Nephron (organoid): ENCODE results near the gene AFF2.
A peak's percentile ranks its signal among the peaks of the same experiment; 100 is the strongest.

Experiments
- H3K27ac Mint-ChIP-seq, 3 experiments: 2 replicates each; pipeline ENCODE4 v1.8.0; 2020; ENCODE audit warnings: mixed read lengths in 3 of 3, mild to moderate bottlenecking in 2 of 3, moderate library complexity in 1 of 3
- H3K27me3 Mint-ChIP-seq: 2 replicates; pipeline ENCODE4 v1.8.0; 2021; ENCODE audit warnings: low read depth, mild to moderate bottlenecking, moderate library complexity, mixed read lengths
- H3K36me3 Mint-ChIP-seq: 2 replicates; pipeline ENCODE4 v1.8.0; 2020; ENCODE audit warnings: low read depth, mixed read lengths
- H3K4me1 Mint-ChIP-seq: 2 replicates; pipeline ENCODE4 v1.8.0; 2020; ENCODE audit warnings: mixed read lengths
- H3K4me3 Mint-ChIP-seq, 3 experiments: 2 replicates each; pipeline ENCODE4 v1.8.0; 2020; ENCODE audit warnings: mild to moderate bottlenecking in 3 of 3, mixed read lengths in 3 of 3, moderate library complexity in 2 of 3
- H3K9me3 Mint-ChIP-seq: 2 replicates; pipeline ENCODE4 v1.8.0; 2020; ENCODE audit warnings: mixed read lengths
- CTCF ChIP-seq, 3 experiments: fragments of 200-600 bp; sonication (generic); IDR thresholded peaks; one replicate each; pipeline ENCODE4 v1.5.0; 2021; ENCODE audit warnings: antibody characterized with exemption in 3 of 3; ENCODE audit not compliant: unreplicated experiment in 3 of 3

The AFF2 gene

GRCh38 chrX:148872881-148873280 lies 372.5 kb downstream of the AFF2 start:
- Mint-ChIP-seq H3K9me3 (peaks cover 5% of the 10 kb centered on the region), H3K36me3 (peaks cover 4% of the 10 kb centered on the region), H3K27me3 (no peaks in the 10 kb centered on the region), H3K4me1 (peaks cover 25% of the 10 kb centered on the region), H3K4me3 (no peak overlapping the region), H3K27ac (no peak overlapping the region)
- TF ChIP-seq CTCF (IDR thresholded peaks at IDR 0.05; ENCODE audit: unreplicated experiment in 3 of 3) = no peak

- Mint-ChIP-seq H3K9me3 (no peaks in the 10 kb centered on the region), H3K27me3 (no peaks in the 10 kb centered on the region), H3K4me1 (peaks cover 28% of the 10 kb centered on the region), H3K36me3 (no peaks in the 10 kb centered on the region), H3K4me3 (no peak overlapping the region), H3K27ac (peak overlapping the region in 1 of 3 experiments; percentile 65)
- no peak for TF ChIP-seq CTCF (IDR thresholded peaks at IDR 0.05; ENCODE audit: unreplicated experiment in 3 of 3)
Measured at GRCh38 chrX:148874636-148875246, 374.3 kb downstream of the AFF2 start.

GRCh38 chrX:148878371-148878770 lies 378.0 kb downstream of the AFF2 start:
- no peaks in the 10 kb centered on the region for H3K27me3 Mint-ChIP-seq

GRCh38 chrX:148885203-148885602 lies 384.8 kb downstream of the AFF2 start:
- no peak for TF ChIP-seq CTCF (IDR thresholded peaks at IDR 0.05; ENCODE audit: unreplicated experiment in 3 of 3)
- Mint-ChIP-seq H3K27ac (no peak overlapping the region), H3K36me3 (peaks cover 3% of the 10 kb centered on the region), H3K27me3 (no peaks in the 10 kb centered on the region), H3K9me3 (no peaks in the 10 kb centered on the region), H3K4me3 (no peak overlapping the region), H3K4me1 (peaks cover 6% of the 10 kb centered on the region)

More at GRCh38 chrX:148878371-148878770, 378.0 kb downstream of the AFF2 start:
- TF ChIP-seq CTCF (IDR thresholded peaks at IDR 0.05; ENCODE audit: unreplicated experiment in 3 of 3) = no peak
- H3K27ac Mint-ChIP-seq = no peak overlapping the region
- no peaks in the 10 kb centered on the region for H3K9me3 Mint-ChIP-seq
- H3K36me3 Mint-ChIP-seq = no peaks in the 10 kb centered on the region
- H3K4me1 Mint-ChIP-seq = peaks cover 13% of the 10 kb centered on the region
- H3K4me3 Mint-ChIP-seq = no peak overlapping the region

- TF ChIP-seq CTCF (IDR thresholded peaks at IDR 0.05; ENCODE audit: unreplicated experiment in 3 of 3) = no peak
- Mint-ChIP-seq H3K27me3 (no peaks in the 10 kb centered on the region), H3K4me3 (no peak overlapping the region)
Measured at GRCh38 chrX:148893395-148893794, 393.0 kb downstream of the AFF2 start.

GRCh38 chrX:148902581-148902980 lies 402.2 kb downstream of the AFF2 start:
- Mint-ChIP-seq H3K4me3 (no peak overlapping the region), H3K27ac (no peak overlapping the region), H3K4me1 (no peaks in the 10 kb centered on the region), H3K9me3 (peaks cover 10% of the 10 kb centered on the region), H3K36me3 (peaks cover 10% of the 10 kb centered on the region), H3K27me3 (no peaks in the 10 kb centered on the region)
- no peak for TF ChIP-seq CTCF (IDR thresholded peaks at IDR 0.05; ENCODE audit: unreplicated experiment in 3 of 3)

More at GRCh38 chrX:148893395-148893794, 393.0 kb downstream of the AFF2 start:
- H3K4me1 Mint-ChIP-seq = no peaks in the 10 kb centered on the region
- H3K27ac Mint-ChIP-seq = no peak overlapping the region
- H3K9me3 Mint-ChIP-seq = no peaks in the 10 kb centered on the region
- H3K36me3 Mint-ChIP-seq = no peaks in the 10 kb centered on the region
